ENCODE data around the gene TKT.

The TKT gene

GRCh38 chr3:53195602-53196574 is 59.9 kb downstream of the TKT start:
- peak; percentile 62 for DNase-seq

- peak; percentile 17 for DNase-seq
Measured at GRCh38 chr3:53195066-53195450, 60.8 kb downstream of the TKT start.

GRCh38 chr3:53194210-53195065 is 61.4 kb downstream of the TKT start:
- DNase-seq, result peak; percentile 52

DNA sequence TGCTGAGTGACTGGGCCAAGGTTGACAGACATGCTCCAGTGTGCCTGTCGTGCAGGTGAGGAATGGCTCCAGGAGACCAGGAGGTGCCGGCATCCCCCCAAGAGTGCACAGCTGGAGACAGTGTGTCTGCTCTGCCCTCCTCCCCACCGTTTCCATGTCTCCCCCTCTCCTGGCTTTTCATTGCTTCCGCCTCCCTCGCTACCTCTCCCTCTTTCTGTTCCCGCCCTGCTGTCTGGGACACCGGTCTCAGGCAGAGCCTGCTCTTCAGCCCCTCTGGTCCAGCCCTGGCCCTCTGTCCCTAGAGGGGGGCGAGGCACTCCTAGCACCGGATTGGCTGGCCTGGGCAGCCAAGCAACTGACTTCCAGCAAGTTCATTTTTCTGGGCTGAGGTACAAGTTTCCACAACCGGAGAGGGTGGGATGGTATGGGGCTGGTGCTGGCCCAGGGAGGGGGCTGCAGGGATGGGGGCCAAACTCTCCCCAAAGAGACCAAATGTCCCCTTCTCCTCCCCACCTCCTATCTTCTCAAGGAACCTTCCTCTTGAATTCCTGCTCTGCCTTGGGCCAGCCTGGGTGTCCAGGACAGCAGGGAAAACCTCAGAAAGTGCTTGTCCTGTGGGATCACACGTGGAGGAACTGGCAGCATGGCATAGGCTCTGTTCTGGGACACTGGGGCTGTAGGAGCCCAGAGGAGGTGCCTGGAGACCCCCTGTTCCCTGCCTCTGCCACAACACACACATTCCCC is 62.2 kb downstream of the TKT start:
- peak; percentile 76 for DNase-seq

DNA sequence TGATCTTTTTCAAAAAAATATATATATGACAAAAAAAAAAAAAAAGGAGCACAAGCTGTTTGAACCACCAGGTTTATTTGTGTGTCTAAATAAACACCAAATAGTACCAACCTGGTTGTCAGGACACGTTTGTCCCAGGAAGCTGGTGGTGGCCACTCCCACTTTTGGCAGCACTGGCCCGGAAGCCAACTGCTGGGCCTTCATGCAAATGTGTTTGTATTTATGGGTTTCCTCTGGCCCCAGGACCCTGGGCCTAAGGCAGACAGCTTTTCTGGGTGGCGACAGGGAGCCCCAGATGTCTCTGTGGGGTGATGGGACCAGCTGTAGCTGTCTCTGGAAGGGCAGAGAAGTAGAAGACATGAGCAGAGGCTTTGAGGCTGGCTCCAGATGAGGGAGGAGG is 63.2 kb downstream of the TKT start:
- DNase-seq, result peak; percentile 16

DNA sequence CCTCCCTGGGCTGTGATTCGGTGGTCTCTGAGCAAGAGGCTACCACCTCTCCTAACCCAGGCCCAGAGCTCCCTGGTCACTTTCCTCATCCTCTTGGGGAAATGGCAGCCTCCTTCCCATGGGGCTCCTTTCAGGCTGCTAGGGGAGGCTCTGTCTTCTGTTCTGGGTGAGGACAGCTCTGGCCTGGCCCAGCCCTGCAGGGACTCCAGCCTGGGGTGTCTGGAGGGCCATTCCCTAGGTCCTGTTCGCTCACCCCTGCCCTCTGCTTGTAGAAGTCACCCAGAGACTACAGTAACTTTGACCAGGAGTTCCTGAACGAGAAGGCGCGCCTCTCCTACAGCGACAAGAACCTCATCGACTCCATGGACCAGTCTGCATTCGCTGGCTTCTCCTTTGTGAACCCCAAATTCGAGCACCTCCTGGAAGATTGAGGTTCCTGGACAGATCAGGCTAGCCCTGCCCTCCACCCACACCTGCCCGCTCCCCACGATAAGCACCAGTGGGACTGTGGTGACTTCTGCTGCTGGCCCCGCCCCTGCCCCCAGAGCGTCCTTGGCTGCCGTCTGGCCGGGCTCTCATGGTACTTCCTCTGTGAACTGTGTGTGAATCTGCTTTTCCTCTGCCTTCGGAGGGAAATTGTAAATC is 63.9 kb downstream of the TKT start:
- DNase-seq, result peak; percentile 15

DNA sequence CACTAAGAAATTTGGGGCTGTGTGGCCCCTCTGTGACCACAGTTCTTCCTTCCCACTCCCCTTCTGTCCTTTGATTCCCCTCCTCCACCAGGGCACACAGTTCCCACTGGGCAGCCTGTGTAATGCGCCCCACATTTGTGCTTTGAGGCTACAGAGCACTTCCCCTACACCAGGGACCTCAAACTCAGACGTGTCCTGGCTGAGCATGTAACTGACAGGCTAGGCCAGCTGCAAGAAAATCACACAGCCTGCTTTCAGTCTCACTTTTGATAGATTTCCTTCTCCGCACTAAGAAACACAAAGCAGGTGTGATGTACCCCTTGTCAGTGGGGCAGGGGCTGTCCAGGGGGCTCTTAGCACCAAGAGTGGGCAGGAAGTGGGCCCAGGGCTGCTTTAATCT is 65.2 kb downstream of the TKT start:
- no peak for DNase-seq

DNA sequence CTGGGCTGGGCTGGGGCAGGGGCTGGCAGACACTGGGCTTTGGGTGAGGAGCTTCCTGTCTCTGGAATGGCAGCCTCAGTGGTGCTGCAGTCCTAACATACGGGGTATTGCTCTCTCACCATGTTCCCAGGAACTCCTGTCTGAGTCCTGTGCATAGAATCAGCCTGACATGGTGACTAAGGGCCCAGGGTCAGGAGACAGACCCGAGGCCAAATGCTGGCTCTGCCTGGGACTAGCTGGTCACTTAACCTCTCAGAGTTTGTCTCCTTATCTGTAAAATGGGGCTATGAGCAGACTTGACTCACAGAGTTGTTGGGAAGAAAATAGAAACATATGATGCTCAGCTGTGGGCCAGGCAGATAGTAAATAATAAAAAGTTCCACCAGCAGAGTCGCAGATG is 66.5 kb downstream of the TKT start:
- peak; percentile 8 for DNase-seq

DNA sequence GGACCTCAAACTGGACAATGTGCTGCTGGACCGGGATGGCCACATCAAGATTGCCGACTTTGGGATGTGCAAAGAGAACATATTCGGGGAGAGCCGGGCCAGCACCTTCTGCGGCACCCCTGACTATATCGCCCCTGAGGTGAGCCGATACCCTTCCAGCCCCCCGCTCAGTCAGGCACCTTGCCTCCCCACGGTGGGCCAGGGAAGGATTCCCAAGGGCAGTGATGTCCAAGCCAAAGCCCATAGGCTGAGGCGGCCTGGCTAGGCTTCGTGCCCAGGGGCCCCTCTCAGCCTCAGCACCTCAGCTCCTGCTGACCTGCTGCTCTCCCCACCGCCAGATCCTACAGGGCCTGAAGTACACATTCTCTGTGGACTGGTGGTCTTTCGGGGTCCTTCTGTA is 67.1 kb downstream of the TKT start:
- DNase-seq, result peak; percentile 9

DNA sequence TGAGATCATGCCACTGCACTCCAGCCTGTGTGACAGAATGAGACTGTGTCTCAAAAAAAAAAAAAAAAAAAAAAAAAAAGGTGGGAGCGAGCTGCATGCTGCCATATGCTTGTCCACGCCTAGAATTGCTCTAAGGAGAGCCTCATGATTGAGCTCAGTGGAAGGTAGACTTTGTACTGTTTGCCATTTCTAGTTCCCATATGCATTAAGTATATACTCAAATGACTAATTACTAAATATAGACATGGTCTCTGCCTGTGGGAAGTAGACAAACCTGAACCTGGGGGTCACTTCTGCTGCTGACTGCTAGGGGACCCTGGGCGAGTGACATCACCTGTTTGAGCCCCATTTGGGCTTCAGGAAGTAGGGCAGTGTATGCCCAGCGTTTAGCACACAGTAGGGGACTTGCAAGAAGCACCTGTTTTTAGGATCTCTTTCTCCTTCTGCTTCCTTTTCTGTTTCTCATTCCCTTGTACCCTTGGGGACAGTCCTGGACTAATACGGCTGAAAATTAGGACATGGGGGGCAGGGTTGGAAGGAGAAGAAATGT is 67.6 kb downstream of the TKT start:
- DNase-seq, result no peak

DNA sequence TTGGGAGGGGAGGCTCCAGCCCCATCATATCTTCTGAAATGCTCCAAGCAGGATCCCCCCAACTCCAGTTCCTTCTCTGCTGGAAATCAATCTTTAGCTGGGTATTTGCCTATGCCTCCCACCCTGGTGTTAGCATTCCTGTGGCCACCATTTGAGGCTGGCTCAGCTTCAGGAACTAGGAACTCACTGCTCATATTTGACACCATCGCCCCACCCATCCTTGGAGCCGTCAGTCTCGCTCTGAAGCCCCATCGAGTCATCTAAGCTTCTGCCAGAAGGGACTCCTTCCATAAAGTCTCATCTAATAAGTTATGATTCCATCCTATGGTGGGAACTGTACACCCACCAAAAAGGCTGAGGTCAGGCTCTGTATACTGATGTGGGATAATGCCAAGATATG is 68.4 kb downstream of the TKT start:
- peak; percentile 36 for DNase-seq

DNA sequence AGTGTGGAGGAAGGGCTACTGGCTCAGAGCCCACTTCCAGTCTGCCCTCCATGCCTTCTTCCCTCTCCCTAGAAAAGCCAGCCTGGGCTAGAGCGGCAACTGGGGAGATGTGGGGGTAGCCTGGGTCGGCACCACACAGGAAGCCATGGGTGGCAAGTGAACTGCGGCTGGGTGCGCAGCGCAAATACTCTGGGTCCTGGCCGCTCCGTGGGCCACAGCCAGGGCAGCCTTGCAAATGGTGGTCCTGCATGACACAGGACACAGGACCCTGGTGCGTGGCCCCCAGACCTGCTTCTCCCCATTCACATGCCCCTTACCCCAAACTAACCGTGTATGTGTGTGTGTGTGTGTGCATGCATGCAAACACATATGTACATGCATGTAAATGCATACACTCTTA is 69.1 kb downstream of the TKT start:
- DNase-seq, result peak; percentile 6

- DNase-seq, result peak; percentile 9
Measured at GRCh38 chr3:53185761-53186465, 69.9 kb downstream of the TKT start.

GRCh38 chr3:53184701-53185100 is 71.1 kb downstream of the TKT start:
- DNase-seq, result no peak

GRCh38 chr3:53183514-53183913 is 72.3 kb downstream of the TKT start:
- DNase-seq, result no peak

DNA sequence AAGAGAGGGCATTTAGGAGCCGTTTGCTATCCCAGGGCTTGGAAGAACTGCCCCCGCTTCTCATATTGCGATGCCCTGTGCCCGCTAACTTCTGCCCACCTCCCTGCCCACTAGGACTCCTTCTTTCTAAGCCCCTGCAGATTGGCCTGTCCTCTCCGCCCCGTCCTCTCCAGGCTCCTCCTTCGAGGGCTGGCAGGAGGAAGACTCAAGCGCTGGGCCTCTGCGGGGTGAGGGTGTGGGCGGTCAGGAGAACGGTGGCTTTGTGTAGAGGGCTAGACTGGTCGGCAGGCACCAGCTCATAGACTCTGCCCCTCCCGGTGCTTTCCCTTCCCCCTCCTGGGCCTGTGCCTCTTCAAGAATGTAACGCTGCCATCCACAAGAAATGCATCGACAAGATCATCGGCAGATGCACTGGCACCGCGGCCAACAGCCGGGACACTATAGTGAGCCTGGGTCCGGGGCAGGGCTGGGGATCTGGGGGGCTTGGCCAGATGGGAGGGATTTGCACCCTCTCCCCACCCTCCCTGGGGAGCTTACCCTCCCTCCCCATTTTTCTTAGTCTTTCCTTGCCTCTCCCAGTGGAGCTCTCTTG is 73.0 kb downstream of the TKT start:
- DNase-seq, result no peak

- DNase-seq, result no peak
Measured at GRCh38 chr3:53181528-53181927, 74.3 kb downstream of the TKT start.

- DNase-seq, result no peak
Measured at GRCh38 chr3:53181024-53181371, 74.8 kb downstream of the TKT start.

DNA sequence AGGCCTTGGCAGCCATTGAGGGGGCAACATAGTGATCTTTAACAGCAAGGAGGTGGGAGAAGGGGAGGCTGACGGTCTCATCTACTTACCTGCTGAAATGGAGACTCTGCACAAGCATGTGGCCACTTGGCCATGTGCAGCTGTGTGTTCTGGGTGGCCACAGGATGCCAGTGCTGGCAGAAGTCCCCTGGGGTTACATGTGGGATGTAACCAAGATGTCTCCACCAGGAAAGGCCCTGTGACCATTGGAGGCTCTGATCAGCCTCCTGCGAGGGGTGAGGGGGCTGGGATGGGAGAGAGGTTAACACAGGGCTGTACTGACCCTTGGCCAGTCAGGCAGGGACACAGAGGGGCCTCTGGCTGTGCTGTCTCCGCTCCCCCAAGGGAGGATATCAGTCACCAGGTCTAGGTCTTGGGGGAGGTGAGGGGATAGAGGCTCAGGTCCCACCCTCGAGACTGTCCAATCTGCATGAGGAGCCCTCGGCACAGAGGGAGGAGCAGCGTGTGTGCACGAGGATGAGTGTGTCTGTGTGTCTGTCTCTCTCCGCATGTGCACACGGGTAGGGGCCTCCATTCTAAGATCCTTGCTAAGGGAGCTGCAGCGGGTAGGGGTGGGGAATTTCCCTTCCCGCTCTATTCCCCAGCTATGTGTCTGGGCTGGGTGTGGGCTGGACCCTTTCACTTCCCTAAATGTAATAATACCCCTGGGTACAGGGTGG is 75.4 kb downstream of the TKT start:
- DNase-seq, result no peak

DNA sequence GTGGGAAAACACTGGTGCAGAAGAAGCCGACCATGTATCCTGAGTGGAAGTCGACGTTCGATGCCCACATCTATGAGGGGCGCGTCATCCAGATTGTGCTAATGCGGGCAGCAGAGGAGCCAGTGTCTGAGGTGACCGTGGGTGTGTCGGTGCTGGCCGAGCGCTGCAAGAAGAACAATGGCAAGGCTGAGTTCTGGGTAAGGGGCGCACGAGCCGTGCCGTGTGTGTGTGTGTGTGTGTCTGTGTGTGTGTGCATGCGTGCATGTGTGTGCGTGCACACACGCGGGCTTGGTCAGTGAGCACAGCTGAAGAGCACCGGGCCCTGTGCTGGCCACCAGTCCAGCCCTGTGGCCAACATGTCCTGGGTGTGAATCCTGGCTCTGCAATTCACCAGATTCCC is 76.2 kb downstream of the TKT start:
- DNase-seq, result no peak

DNA sequence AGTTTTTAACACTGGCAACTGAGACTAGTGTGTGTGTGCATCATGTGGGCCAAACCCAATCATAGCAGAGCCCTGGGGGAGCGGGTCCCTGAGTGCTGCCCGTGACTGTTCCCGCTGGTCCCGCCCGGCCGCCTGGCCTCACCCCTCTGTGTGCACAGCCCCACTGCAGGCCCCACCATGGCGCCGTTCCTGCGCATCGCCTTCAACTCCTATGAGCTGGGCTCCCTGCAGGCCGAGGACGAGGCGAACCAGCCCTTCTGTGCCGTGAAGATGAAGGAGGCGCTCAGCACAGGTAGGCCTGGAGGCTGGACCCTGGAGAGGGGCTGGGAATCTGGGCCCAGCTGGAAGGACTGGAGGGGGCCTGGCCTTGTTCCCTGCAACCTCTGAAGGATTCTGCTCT is 77.6 kb downstream of the TKT start:
- no peak for DNase-seq

Measured in femur (tissue), 1 donor.